Measurements from ENCODE around the gene UBE2H.

DNA sequence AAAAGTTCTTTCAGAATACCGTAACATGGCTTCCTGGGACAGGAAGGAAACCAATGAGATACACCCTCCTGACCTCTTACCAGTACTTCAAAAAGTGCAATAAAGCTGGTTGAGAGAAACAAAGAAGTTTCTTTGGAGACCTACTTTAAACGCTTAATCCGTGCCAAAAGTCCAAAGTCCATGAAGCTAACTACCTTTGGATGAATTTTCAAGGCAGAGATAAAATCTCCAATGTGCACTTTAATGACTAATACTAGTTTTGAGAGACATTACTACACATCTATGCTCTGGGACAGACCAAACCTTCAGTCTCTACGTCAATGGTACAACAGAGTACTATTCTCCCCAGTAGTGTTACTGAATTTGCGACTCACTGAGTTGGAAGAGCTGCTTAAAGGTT, 46.1 kb downstream of the UBE2H start:
- TF ChIP-seq RELA (IDR thresholded peaks at IDR 0.05; ENCODE audit: borderline replicate concordance, partially characterized antibody) (no peak), BCL11A (IDR thresholded peaks at IDR 0.05; ENCODE audit: low read depth, low read length) (no peak), POLR2A (IDR thresholded peaks at IDR 0.05; ENCODE audit: low read depth, low read length) (no peak), NRF1 (conservative IDR thresholded peaks at IDR 0.05; ENCODE audit: low read depth, low read length) (no peak)
- TF ChIP-seq, protein P1, sequence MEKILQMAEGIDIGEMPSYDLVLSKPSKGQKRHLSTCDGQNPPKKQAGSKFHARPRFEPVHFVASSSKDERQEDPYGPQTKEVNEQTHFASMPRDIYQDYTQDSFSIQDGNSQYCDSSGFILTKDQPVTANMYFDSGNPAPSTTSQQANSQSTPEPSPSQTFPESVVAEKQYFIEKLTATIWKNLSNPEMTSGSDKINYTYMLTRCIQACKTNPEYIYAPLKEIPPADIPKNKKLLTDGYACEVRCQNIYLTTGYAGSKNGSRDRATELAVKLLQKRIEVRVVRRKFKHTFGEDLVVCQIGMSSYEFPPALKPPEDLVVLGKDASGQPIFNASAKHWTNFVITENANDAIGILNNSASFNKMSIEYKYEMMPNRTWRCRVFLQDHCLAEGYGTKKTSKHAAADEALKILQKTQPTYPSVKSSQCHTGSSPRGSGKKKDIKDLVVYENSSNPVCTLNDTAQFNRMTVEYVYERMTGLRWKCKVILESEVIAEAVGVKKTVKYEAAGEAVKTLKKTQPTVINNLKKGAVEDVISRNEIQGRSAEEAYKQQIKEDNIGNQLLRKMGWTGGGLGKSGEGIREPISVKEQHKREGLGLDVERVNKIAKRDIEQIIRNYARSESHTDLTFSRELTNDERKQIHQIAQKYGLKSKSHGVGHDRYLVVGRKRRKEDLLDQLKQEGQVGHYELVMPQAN (conservative IDR thresholded peaks at IDR 0.05), result no peak
- TF ChIP-seq, protein P2, sequence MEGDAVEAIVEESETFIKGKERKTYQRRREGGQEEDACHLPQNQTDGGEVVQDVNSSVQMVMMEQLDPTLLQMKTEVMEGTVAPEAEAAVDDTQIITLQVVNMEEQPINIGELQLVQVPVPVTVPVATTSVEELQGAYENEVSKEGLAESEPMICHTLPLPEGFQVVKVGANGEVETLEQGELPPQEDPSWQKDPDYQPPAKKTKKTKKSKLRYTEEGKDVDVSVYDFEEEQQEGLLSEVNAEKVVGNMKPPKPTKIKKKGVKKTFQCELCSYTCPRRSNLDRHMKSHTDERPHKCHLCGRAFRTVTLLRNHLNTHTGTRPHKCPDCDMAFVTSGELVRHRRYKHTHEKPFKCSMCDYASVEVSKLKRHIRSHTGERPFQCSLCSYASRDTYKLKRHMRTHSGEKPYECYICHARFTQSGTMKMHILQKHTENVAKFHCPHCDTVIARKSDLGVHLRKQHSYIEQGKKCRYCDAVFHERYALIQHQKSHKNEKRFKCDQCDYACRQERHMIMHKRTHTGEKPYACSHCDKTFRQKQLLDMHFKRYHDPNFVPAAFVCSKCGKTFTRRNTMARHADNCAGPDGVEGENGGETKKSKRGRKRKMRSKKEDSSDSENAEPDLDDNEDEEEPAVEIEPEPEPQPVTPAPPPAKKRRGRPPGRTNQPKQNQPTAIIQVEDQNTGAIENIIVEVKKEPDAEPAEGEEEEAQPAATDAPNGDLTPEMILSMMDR (IDR thresholded peaks at IDR 0.05 in 2 of 3, conservative IDR thresholded peaks at IDR 0.05 in 1 of 3; ENCODE audit: control insufficient read depth in 2 of 3, extremely low read depth in 1 of 3, insufficient read depth in 1 of 3, low read depth in 3 of 3, low read length in 3 of 3), result no peak

Data from GM12878 (cell line).